HG02763 (cell line): ENCODE data around the gene CCDC13.
"Not testable (repeated sequence)": the region's sequence is repeated elsewhere in the genome, so short reads cannot be mapped to it uniquely, and the experiment has no call there.

ENCODE experiments used
- ATAC-seq: cut with Tn5 transposase; IDR thresholded peaks from one replicate; pipeline ENCODE4 v1.9.1; 2021; ENCODE audit warnings: mild to moderate bottlenecking, moderate library complexity; ENCODE audit not compliant: unreplicated experiment

Gene CCDC13

GRCh38 chr3:42772670-42773408, at the start of gene CCDC13:
TSS of gene CCDC13 (minus strand) at chr3:42773253. CDS start at chr3:42758345, 14,908 bp downstream.
- peak; percentile 97 for ATAC-seq

- ATAC-seq = no peak
Observed at GRCh38 chr3:42822828-42823227, 49.8 kb upstream of the CCDC13 start.

GRCh38 chr3:42820746-42821051, 47.6 kb upstream of the CCDC13 start:
- no peak for ATAC-seq

GRCh38 chr3:42819351-42819965, 46.4 kb upstream of the CCDC13 start:
- ATAC-seq = no peak

GRCh38 chr3:42815826-42816225, 42.8 kb upstream of the CCDC13 start:
- no peak for ATAC-seq

- ATAC-seq = no peak
Observed at GRCh38 chr3:42814914-42815507, 42.0 kb upstream of the CCDC13 start.

GRCh38 chr3:42814246-42814645, 41.2 kb upstream of the CCDC13 start:
- ATAC-seq = no peak

GRCh38 chr3:42811118-42811883, 38.2 kb upstream of the CCDC13 start:
- not testable (repeated sequence) for ATAC-seq

- ATAC-seq = not testable (repeated sequence)
Observed at GRCh38 chr3:42810706-42811105, 37.7 kb upstream of the CCDC13 start.

- ATAC-seq = no peak
Observed at GRCh38 chr3:42809202-42809601, 36.1 kb upstream of the CCDC13 start, which contains the start of gene ACKR2. TSS of gene ACKR2 (plus strand) at chr3:42809445. CDS start at chr3:42864503, 55,058 bp downstream.

GRCh38 chr3:42807929-42808328, 34.9 kb upstream of the CCDC13 start:
- no peak for ATAC-seq

- ATAC-seq = no peak
Observed at GRCh38 chr3:42805141-42805821, 32.2 kb upstream of the CCDC13 start.

- no peak for ATAC-seq
Observed at GRCh38 chr3:42804831-42805132, 31.7 kb upstream of the CCDC13 start.

GRCh38 chr3:42804106-42804830, 31.2 kb upstream of the CCDC13 start, which contains the start of gene HIGD1A:
TSS of gene HIGD1A (minus strand) at chr3:42804490. CDS start at chr3:42794253, 10,237 bp downstream.
- peak; percentile 99 for ATAC-seq

- ATAC-seq = peak; percentile 19
Observed at GRCh38 chr3:42803414-42804105, 30.5 kb upstream of the CCDC13 start.

- no peak for ATAC-seq
Observed at GRCh38 chr3:42802876-42803413, 29.9 kb upstream of the CCDC13 start.

GRCh38 chr3:42801784-42802183, 28.7 kb upstream of the CCDC13 start:
- ATAC-seq = no peak

- ATAC-seq = no peak
Observed at GRCh38 chr3:42801048-42801620, 28.1 kb upstream of the CCDC13 start.

GRCh38 chr3:42800251-42800650, 27.2 kb upstream of the CCDC13 start:
- no peak for ATAC-seq
